ENCODE results near the gene EME2. TPM values are rescaled to one million over a fixed set of nuclear protein-coding genes. Genes with fewer than 3 reads are reported as not detected.

Gene EME2
- total RNA-seq, 2 donors from 2014 or later, result 16.7 to 30.6 TPM

- no peaks in the 10 kb centered on the region for H3K27me3 ChIP-seq
- H3K27ac ChIP-seq, result no peak overlapping the region
- DNase-seq, result no peak
- intact Hi-C loops (cut with DNase I), result no loop called here
- no peak overlapping the region for H3K4me3 ChIP-seq
- H3K36me3 ChIP-seq, result no peaks in the 10 kb centered on the region
- no peak overlapping the region for H3K9ac ChIP-seq (ENCODE audit: low read depth in 2 of 2, low read length in 2 of 2)
- no peaks in the 10 kb centered on the region for H3K4me1 ChIP-seq
- no peak for TF ChIP-seq CTCF (IDR thresholded peaks at IDR 0.05)
- H3K9me3 ChIP-seq, result no peaks in the 10 kb centered on the region
Measured at GRCh38 chr16:1741553-1742165, 31.0 kb upstream of the EME2 start.

GRCh38 chr16:1743376-1744337 lies 29.0 kb upstream of the EME2 start:
- Histone ChIP-seq H3K27ac (no peak overlapping the region), H3K27me3 (no peaks in the 10 kb centered on the region), H3K4me1 (no peaks in the 10 kb centered on the region), H3K9me3 (no peaks in the 10 kb centered on the region), H3K4me3 (no peak overlapping the region), H3K9ac (ENCODE audit: low read depth in 2 of 2, low read length in 2 of 2) (no peak overlapping the region), H3K36me3 (no peaks in the 10 kb centered on the region)
- intact Hi-C loops (cut with DNase I), result no loop called here
- no peak for TF ChIP-seq CTCF (IDR thresholded peaks at IDR 0.05)
- DNase-seq, result no peak

GRCh38 chr16:1744338-1744840 lies 28.2 kb upstream of the EME2 start:
- no peak overlapping the region for H3K27ac ChIP-seq
- no peak for DNase-seq
- H3K4me3 ChIP-seq, result no peak overlapping the region
- no peaks in the 10 kb centered on the region for H3K36me3 ChIP-seq
- intact Hi-C loops (cut with DNase I), result no loop called here
- H3K4me1 ChIP-seq, result no peaks in the 10 kb centered on the region
- no peaks in the 10 kb centered on the region for H3K27me3 ChIP-seq
- H3K9ac ChIP-seq (ENCODE audit: low read depth in 2 of 2, low read length in 2 of 2), result no peak overlapping the region
- no peaks in the 10 kb centered on the region for H3K9me3 ChIP-seq
- TF ChIP-seq CTCF (IDR thresholded peaks at IDR 0.05), result no peak

GRCh38 chr16:1745181-1745899 lies 27.3 kb upstream of the EME2 start:
- Histone ChIP-seq H3K9me3 (no peaks in the 10 kb centered on the region), H3K27ac (no peak overlapping the region), H3K4me3 (no peak overlapping the region), H3K27me3 (no peaks in the 10 kb centered on the region), H3K9ac (ENCODE audit: low read depth in 2 of 2, low read length in 2 of 2) (no peak overlapping the region), H3K36me3 (no peaks in the 10 kb centered on the region), H3K4me1 (no peaks in the 10 kb centered on the region)
- intact Hi-C loops (cut with DNase I), result no loop called here
- no peak for DNase-seq
- TF ChIP-seq CTCF (IDR thresholded peaks at IDR 0.05), result no peak
